ENCODE data around the gene OSBPL2. TPM values are rescaled to one million over a fixed set of nuclear protein-coding genes. Genes with fewer than 3 reads are reported as not detected.

OSBPL2 gene
- total and polyA plus RNA-seq, 3 experiments from 2014 or later: 24.5 to 24.7 (median 24.6) TPM

- Histone ChIP-seq H3K9me3 (ENCODE audit: low read length) (no peaks in the 10 kb centered on the region), H3K4me1 (ENCODE audit: insufficient read depth, low read length) (no peaks in the 10 kb centered on the region), H3K27me3 (ENCODE audit: insufficient read depth, low read length, poor library complexity, severe bottlenecking) (peaks cover 20% of the 10 kb centered on the region), H3K4me3 (ENCODE audit: low read length) (no peak overlapping the region), H3K27ac (ENCODE audit: low read depth, low read length) (no peak overlapping the region), H3K36me3 (ENCODE audit: insufficient read depth, low read length) (no peaks in the 10 kb centered on the region)
- no peak for DNase-seq
- Mint-ChIP-seq H3K36me3 (no peaks in the 10 kb centered on the region), H3K4me1 (peaks cover 0 to 3% (median 0%) of the 10 kb centered on the region in 3 donors), H3K4me3 (no peak overlapping the region), H3K9me3 (no peaks in the 10 kb centered on the region), H3K27me3 (peaks cover 19 to 25% of the 10 kb centered on the region in 2 donors), H3K27ac (no peak overlapping the region)
- POLR2A ChIA-PET: no interaction called here
- CTCF ChIA-PET: interaction anchor here (1.0 kb wide), 1 partner anchor 9 kb away, joined by 3 read pairs; no protein-coding TSS in a partner anchor
Measured at GRCh38 chr20:62216636-62217566, 21.4 kb upstream of the OSBPL2 start.

GRCh38 chr20:62217913-62218773 lies 20.2 kb upstream of the OSBPL2 start:
- H3K9me3 Mint-ChIP-seq: no peaks in the 10 kb centered on the region
- Histone ChIP-seq H3K9me3 (ENCODE audit: low read length) (no peaks in the 10 kb centered on the region), H3K36me3 (ENCODE audit: insufficient read depth, low read length) (no peaks in the 10 kb centered on the region), H3K4me1 (ENCODE audit: insufficient read depth, low read length) (no peaks in the 10 kb centered on the region), H3K4me3 (ENCODE audit: low read length) (no peak overlapping the region), H3K27ac (ENCODE audit: low read depth, low read length) (no peak overlapping the region), H3K27me3 (ENCODE audit: insufficient read depth, low read length, poor library complexity, severe bottlenecking) (peaks cover 31% of the 10 kb centered on the region)
- peak overlapping the region in 1 of 8 donors; percentile 43 for H3K27ac Mint-ChIP-seq
- CTCF ChIA-PET: no interaction called here
- H3K4me3 Mint-ChIP-seq: peak overlapping the region in 3 of 7 donors; percentile 38 to 77 (median 59)
- H3K27me3 Mint-ChIP-seq: peaks cover 25 to 27% of the 10 kb centered on the region in 2 donors
- POLR2A ChIA-PET: no interaction called here
- H3K4me1 Mint-ChIP-seq: peaks cover 0 to 3% (median 0%) of the 10 kb centered on the region in 3 donors
- no peak for DNase-seq
- H3K36me3 Mint-ChIP-seq: no peaks in the 10 kb centered on the region

- Mint-ChIP-seq H3K4me3 (peak overlapping the region in 4 of 7 donors; percentile 44 to 54 (median 50)), H3K4me1 (peaks cover 0 to 3% (median 0%) of the 10 kb centered on the region in 3 donors), H3K27me3 (peaks cover 27 to 31% of the 10 kb centered on the region in 2 donors), H3K9me3 (no peaks in the 10 kb centered on the region), H3K36me3 (no peaks in the 10 kb centered on the region), H3K27ac (no peak overlapping the region)
- no peak for DNase-seq
- H3K4me1 ChIP-seq (ENCODE audit: insufficient read depth, low read length): no peaks in the 10 kb centered on the region
- no peak overlapping the region for H3K27ac ChIP-seq (ENCODE audit: low read depth, low read length)
- H3K27me3 ChIP-seq (ENCODE audit: insufficient read depth, low read length, poor library complexity, severe bottlenecking): peaks cover 34% of the 10 kb centered on the region
- no peaks in the 10 kb centered on the region for H3K36me3 ChIP-seq (ENCODE audit: insufficient read depth, low read length)
- POLR2A ChIA-PET: no interaction called here
- H3K4me3 ChIP-seq (ENCODE audit: low read length): no peak overlapping the region
- H3K9me3 ChIP-seq (ENCODE audit: low read length): no peaks in the 10 kb centered on the region
- CTCF ChIA-PET: no interaction called here
Measured at GRCh38 chr20:62219101-62219991, 19.0 kb upstream of the OSBPL2 start.

GRCh38 chr20:62219992-62220665 lies 18.2 kb upstream of the OSBPL2 start, which contains the start of gene HRH3:
Gene HRH3 (minus strand): TSS chr20:62220278. CDS start chr20:62219970, 308 bp downstream.
- POLR2A ChIA-PET: no interaction called here
- DNase-seq: peak in 4 of 5 donors; percentile 22 to 49 (median 24)

GRCh38 chr20:62220666-62221568 lies 17.4 kb upstream of the OSBPL2 start:
- Histone ChIP-seq H3K4me3 (ENCODE audit: low read length) (no peak overlapping the region), H3K27me3 (ENCODE audit: insufficient read depth, low read length, poor library complexity, severe bottlenecking) (peaks cover 34% of the 10 kb centered on the region), H3K4me1 (ENCODE audit: insufficient read depth, low read length) (no peaks in the 10 kb centered on the region), H3K36me3 (ENCODE audit: insufficient read depth, low read length) (no peaks in the 10 kb centered on the region), H3K27ac (ENCODE audit: low read depth, low read length) (no peak overlapping the region), H3K9me3 (ENCODE audit: low read length) (no peaks in the 10 kb centered on the region)
- H3K4me3 Mint-ChIP-seq: peak overlapping the region in 5 of 7 donors; percentile 15 to 53 (median 43)
- no peaks in the 10 kb centered on the region for H3K9me3 Mint-ChIP-seq
- H3K36me3 Mint-ChIP-seq: no peaks in the 10 kb centered on the region
- H3K27ac Mint-ChIP-seq: peak overlapping the region in 1 of 8 donors; percentile 67
- H3K4me1 Mint-ChIP-seq: peaks cover 0 to 3% (median 0%) of the 10 kb centered on the region in 3 donors
- POLR2A ChIA-PET: no interaction called here
- no peak for DNase-seq
- H3K27me3 Mint-ChIP-seq: peaks cover 33 to 40% of the 10 kb centered on the region in 2 donors
- CTCF ChIA-PET: no interaction called here

More at GRCh38 chr20:62219992-62220665, 18.2 kb upstream of the OSBPL2 start, which contains the start of gene HRH3:
- CTCF ChIA-PET: no interaction called here
- no peaks in the 10 kb centered on the region for H3K9me3 Mint-ChIP-seq
- no peaks in the 10 kb centered on the region for H3K36me3 Mint-ChIP-seq
- Histone ChIP-seq H3K27me3 (ENCODE audit: insufficient read depth, low read length, poor library complexity, severe bottlenecking) (peaks cover 34% of the 10 kb centered on the region), H3K27ac (ENCODE audit: low read depth, low read length) (no peak within 1 kb of the TSS), H3K9me3 (ENCODE audit: low read length) (no peaks in the 10 kb centered on the region), H3K4me1 (ENCODE audit: insufficient read depth, low read length) (no peaks in the 10 kb centered on the region), H3K4me3 (ENCODE audit: low read length) (no peak within 1 kb of the TSS), H3K36me3 (ENCODE audit: insufficient read depth, low read length) (no peaks in the 10 kb centered on the region)
- peak within 1 kb of the TSS in 1 of 8 donors; percentile 67 for H3K27ac Mint-ChIP-seq
- H3K27me3 Mint-ChIP-seq: peaks cover 34 to 38% of the 10 kb centered on the region in 2 donors
- peak within 1 kb of the TSS in 6 of 7 donors; percentile 29 to 54 (median 49) for H3K4me3 Mint-ChIP-seq
- peaks cover 0 to 3% (median 0%) of the 10 kb centered on the region in 3 donors for H3K4me1 Mint-ChIP-seq

GRCh38 chr20:62222266-62222850 lies 16.0 kb upstream of the OSBPL2 start:
- H3K9me3 ChIP-seq (ENCODE audit: low read length): no peaks in the 10 kb centered on the region
- H3K4me1 ChIP-seq (ENCODE audit: insufficient read depth, low read length): no peaks in the 10 kb centered on the region
- CTCF ChIA-PET: no interaction called here
- H3K27ac ChIP-seq (ENCODE audit: low read depth, low read length): no peak overlapping the region
- H3K36me3 ChIP-seq (ENCODE audit: insufficient read depth, low read length): no peaks in the 10 kb centered on the region
- DNase-seq: no peak
- no peak overlapping the region for H3K4me3 ChIP-seq (ENCODE audit: low read length)
- H3K27me3 ChIP-seq (ENCODE audit: insufficient read depth, low read length, poor library complexity, severe bottlenecking): peaks cover 34% of the 10 kb centered on the region
- Mint-ChIP-seq H3K4me3 (no peak overlapping the region), H3K27ac (no peak overlapping the region), H3K9me3 (no peaks in the 10 kb centered on the region), H3K27me3 (peaks cover 35 to 40% of the 10 kb centered on the region in 2 donors), H3K4me1 (peaks cover 0 to 3% (median 0%) of the 10 kb centered on the region in 3 donors), H3K36me3 (no peaks in the 10 kb centered on the region)
- POLR2A ChIA-PET: no interaction called here
